Psoas muscle (tissue), 8 donors: ENCODE measurements around the gene MAMDC4. TPM values are rescaled to one million over a fixed set of nuclear protein-coding genes. Genes with fewer than 3 reads are reported as not detected.

Source experiments
- ATAC-seq, 4 donors: fragments of 200-7000 bp; cut with Tn5 transposase; one replicate each; pipeline ENCODE4 v1.9.1; 2020; ENCODE audit warnings: moderate library complexity in 3 of 4, mild to moderate bottlenecking in 2 of 4
- DNase-seq, 2 donors: peaks; one replicate each; pipeline ENCODE4 v3.0.0-alpha.2; 2020
- H3K27ac ChIP-seq: fragments of 200-600 bp; one replicate; pipeline ENCODE4 v1.8.0; 2022
- H3K27me3 ChIP-seq, 3 donors: fragments of 200-600 bp in 1 of 3; one replicate each; pipeline versions ENCODE4 v1.6.1 to v1.8.0; 2013 to 2022; ENCODE audit warnings: low read length in 2 of 3, mild to moderate bottlenecking in 2 of 3, moderate library complexity in 1 of 3; ENCODE audit not compliant: insufficient read depth in 3 of 3
- H3K36me3 ChIP-seq, 2 donors: fragments of 200-600 bp in 1 of 2; one replicate each; pipeline versions ENCODE4 v1.6.1 to v1.8.0; 2013 to 2022; ENCODE audit warnings: low read depth in 1 of 2, mild to moderate bottlenecking in 1 of 2, moderate library complexity in 1 of 2; ENCODE audit not compliant: insufficient read depth in 1 of 2
- H3K4me1 ChIP-seq: fragments of 200-600 bp; one replicate; pipeline ENCODE4 v1.8.0; 2022
- H3K4me3 ChIP-seq: fragments of 200-600 bp; one replicate; pipeline ENCODE4 v1.8.0; 2022; ENCODE audit warnings: mild to moderate bottlenecking
- H3K9me3 ChIP-seq: fragments of 200-600 bp; one replicate; pipeline ENCODE4 v1.8.0; 2022
- CTCF ChIP-seq: fragments of 200-600 bp; IDR thresholded peaks from one replicate; pipeline ENCODE4 v1.8.0; 2022; ENCODE audit warnings: antibody characterized with exemption
- WGBS, 3 donors: extraction: QIAGEN DNeasy Blood & Tissue Kit; methylation state at CpG; one replicate each; pipeline versions ENCODE4 v1.1.6 to v1.1.7; 2013; 5-methylcytosine and 5-hydroxymethylcytosine counted together
- intact Hi-C, 2 donors: fragments of 100-400 bp; cut with DNase I; formaldehyde crosslinking; loops; one replicate each; pipeline versions ENCODE4 v1.11.0 to v1.14.2; 2022
- polyA plus RNA-seq, 3 donors: library from polyadenylated mRNA; stranded (reverse); fragments of 200-250 nt; gene quantifications; one replicate each; pipeline ENCODE4 v1.2.3, GENCODE V29; 2013
- total RNA-seq, 4 donors: library from RNA; stranded (reverse); fragmentation: NEBNext Ultra II Directional in 2 of 4; extraction: Animal tissue kit (Norgen Biotek cat#: 25700) in 2 of 4; gene quantifications; one replicate each; pipeline versions ENCODE4 v1.2.1 to v1.2.4, GENCODE V29; 2021 to 2023
- donor health status: healthy with polysubstance abuse.
- donor health status: DM: no; HTN: no; CAD: no; lungs with moderate emphysema.
- donor health status: Bipolar disorder and iron deficiency.
- donor health status: healthy.
- donor health status: DM: yes; HTN: yes; CAD: no.
- donor health status: DM: no; HTN: no; CAD: no.
- donor health status: DM: no; HTN: no; CAD: no.
- donor health status: DM: yes; HTN: yes; CAD: no.

The MAMDC4 gene
- total and polyA plus RNA-seq, 7 donors = 1.7 to 7.9 (median 2.9) TPM

GRCh38 chr9:136854113-136854841, 2.1 kb downstream of the MAMDC4 start:
- ATAC-seq (no peak), DNase-seq (peak; percentile 21 to 54)
- no peak for TF ChIP-seq CTCF
- WGBS, 3 donors = 69 to 71% (median 70%) methylated on average over 28 to 30 of the region's 30 CpGs
- Histone ChIP-seq H3K9me3 (no peaks in the 10 kb centered on the region), H3K27ac (no peak overlapping the region), H3K4me1 (peaks cover 36% of the 10 kb centered on the region), H3K27me3 (no peaks in the 10 kb centered on the region), H3K4me3 (no peak overlapping the region), H3K36me3 (peaks cover 0 to 21% of the 10 kb centered on the region in 2 donors)
- intact Hi-C loops = loop anchor here in 1 of 2 donors (5.0 kb wide), 1 partner anchor 73 kb away; no protein-coding TSS in a partner anchor

GRCh38 chr9:136854842-136855460, 2.8 kb downstream of the MAMDC4 start:
- intact Hi-C loops = loop anchor here in 1 of 2 donors (5.0 kb wide), 1 partner anchor 72 kb away; no protein-coding TSS in a partner anchor
- Histone ChIP-seq H3K27me3 (no peaks in the 10 kb centered on the region), H3K36me3 (peaks cover 0 to 21% of the 10 kb centered on the region in 2 donors)

GRCh38 chr9:136855461-136856078, 3.4 kb downstream of the MAMDC4 start:
- Histone ChIP-seq H3K27ac (no peak overlapping the region), H3K9me3 (no peaks in the 10 kb centered on the region), H3K4me3 (no peak overlapping the region), H3K36me3 (peaks cover 0 to 18% of the 10 kb centered on the region in 2 donors), H3K27me3 (no peaks in the 10 kb centered on the region), H3K4me1 (peaks cover 31% of the 10 kb centered on the region)
- 63 to 65% (median 63%) methylated on average over 25 to 26 of the region's 26 CpGs for WGBS, 3 donors
- peak in 1 of 2 donors; percentile 57 for DNase-seq
- no peak for TF ChIP-seq CTCF
- no peak for ATAC-seq
- intact Hi-C loops = no loop called here

More at GRCh38 chr9:136854842-136855460, 2.8 kb downstream of the MAMDC4 start:
- DNase-seq (no peak), ATAC-seq (no peak)
- no peak overlapping the region for H3K4me3 ChIP-seq
- no peak for TF ChIP-seq CTCF
- no peak overlapping the region for H3K27ac ChIP-seq
- H3K9me3 ChIP-seq = no peaks in the 10 kb centered on the region
- WGBS, 3 donors = 69 to 79% (median 74%) methylated on average over 15 to 23 of the region's 23 CpGs
- H3K4me1 ChIP-seq = peaks cover 37% of the 10 kb centered on the region

GRCh38 chr9:136856079-136856476, 3.9 kb downstream of the MAMDC4 start:
- Histone ChIP-seq H3K4me3 (no peak overlapping the region), H3K4me1 (peaks cover 26% of the 10 kb centered on the region), H3K27ac (no peak overlapping the region), H3K36me3 (peaks cover 0 to 19% of the 10 kb centered on the region in 2 donors), H3K27me3 (no peaks in the 10 kb centered on the region), H3K9me3 (no peaks in the 10 kb centered on the region)
- WGBS, 3 donors = 51 to 53% (median 52%) methylated on average over 15 of the region's 15 CpGs
- DNase-seq (peak in 1 of 2 donors; percentile 59), ATAC-seq (no peak)
- intact Hi-C loops = no loop called here
- TF ChIP-seq CTCF = no peak
